Endothelial cell (in vitro differentiated cells): ENCODE results near the gene TMEM175. TPM values are rescaled to one million over a fixed set of nuclear protein-coding genes. Genes with fewer than 3 reads are reported as not detected.

Experiments used
- DNase-seq: peaks from one replicate; pipeline ENCODE4 v3.0.0; 2021; ENCODE audit warnings: low spot score
- H3K27ac Mint-ChIP-seq: one replicate; pipeline ENCODE4 v1.8.0; 2021; ENCODE audit warnings: mixed read lengths, inconsistent platforms; ENCODE audit not compliant: unreplicated experiment
- H3K27me3 Mint-ChIP-seq: one replicate; pipeline ENCODE4 v1.8.0; 2021; ENCODE audit warnings: mild to moderate bottlenecking, moderate library complexity, mixed read lengths, inconsistent platforms; ENCODE audit not compliant: unreplicated experiment
- H3K36me3 Mint-ChIP-seq: one replicate; pipeline ENCODE4 v1.8.0; 2021; ENCODE audit warnings: mild to moderate bottlenecking, low read depth, mixed read lengths, inconsistent platforms; ENCODE audit not compliant: unreplicated experiment
- H3K4me1 Mint-ChIP-seq: one replicate; pipeline ENCODE4 v1.8.0; 2021; ENCODE audit warnings: mild to moderate bottlenecking, mixed read lengths, inconsistent platforms; ENCODE audit not compliant: unreplicated experiment
- H3K4me3 Mint-ChIP-seq: one replicate; pipeline ENCODE4 v1.8.0; 2021; ENCODE audit warnings: mild to moderate bottlenecking, mixed read lengths, inconsistent platforms; ENCODE audit not compliant: unreplicated experiment
- H3K9me3 Mint-ChIP-seq: one replicate; pipeline ENCODE4 v1.8.0; 2021; ENCODE audit warnings: mixed read lengths, inconsistent platforms; ENCODE audit not compliant: unreplicated experiment
- total RNA-seq: library from RNA; stranded (reverse); fragmentation: NEBNext Ultra II Directional; extraction: Animal tissue kit (Norgen Biotek cat#: 25700); gene quantifications from one replicate; pipeline ENCODE4 v1.2.1, GENCODE V29; 2021; ENCODE audit not compliant: unreplicated experiment
- TF ChIP-seq, protein P1 (sequence below): fragments of 200-600 bp; sonication (generic); IDR thresholded peaks from one replicate; pipeline ENCODE4 v1.5.0; 2021; ENCODE audit warnings: antibody characterized with exemption; ENCODE audit not compliant: unreplicated experiment

Gene TMEM175
- total RNA-seq, 1 donor from 2014 or later = 31.4 TPM

DNA sequence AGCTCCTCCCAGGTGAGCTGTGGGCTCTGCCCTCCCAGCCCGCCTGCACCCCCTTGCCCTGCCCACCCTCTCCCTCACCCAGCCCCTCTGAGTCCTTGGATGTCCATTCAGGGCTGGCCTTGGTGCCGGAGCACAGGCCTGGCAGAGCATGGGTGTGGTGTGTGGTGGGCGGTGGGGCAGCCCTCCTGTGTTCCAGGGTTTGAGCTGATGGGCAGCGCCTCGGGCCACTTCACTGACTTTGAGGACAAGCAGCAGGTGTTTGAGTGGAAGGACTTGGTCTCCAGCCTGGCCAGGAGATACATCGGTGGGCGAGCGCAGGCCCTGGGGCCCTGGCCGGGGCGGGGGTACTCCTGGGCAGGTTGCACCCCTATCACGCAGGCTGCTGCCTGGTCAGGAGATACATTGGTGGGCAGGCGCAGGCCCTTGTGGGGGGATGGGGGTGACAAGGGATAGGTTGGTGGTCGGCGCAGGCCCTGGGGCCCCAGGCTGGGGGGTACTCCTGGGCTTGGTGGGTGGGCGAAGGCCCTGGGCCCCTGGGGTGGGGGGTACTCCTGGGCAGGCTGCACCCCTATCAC is 68.5 kb downstream of the TMEM175 start:
- Mint-ChIP-seq H3K9me3 (no peaks in the 10 kb centered on the region), H3K27me3 (peaks cover 26% of the 10 kb centered on the region), H3K4me3 (no peak overlapping the region), H3K4me1 (no peaks in the 10 kb centered on the region), H3K27ac (no peak overlapping the region), H3K36me3 (no peaks in the 10 kb centered on the region)
- TF ChIP-seq, protein P1, sequence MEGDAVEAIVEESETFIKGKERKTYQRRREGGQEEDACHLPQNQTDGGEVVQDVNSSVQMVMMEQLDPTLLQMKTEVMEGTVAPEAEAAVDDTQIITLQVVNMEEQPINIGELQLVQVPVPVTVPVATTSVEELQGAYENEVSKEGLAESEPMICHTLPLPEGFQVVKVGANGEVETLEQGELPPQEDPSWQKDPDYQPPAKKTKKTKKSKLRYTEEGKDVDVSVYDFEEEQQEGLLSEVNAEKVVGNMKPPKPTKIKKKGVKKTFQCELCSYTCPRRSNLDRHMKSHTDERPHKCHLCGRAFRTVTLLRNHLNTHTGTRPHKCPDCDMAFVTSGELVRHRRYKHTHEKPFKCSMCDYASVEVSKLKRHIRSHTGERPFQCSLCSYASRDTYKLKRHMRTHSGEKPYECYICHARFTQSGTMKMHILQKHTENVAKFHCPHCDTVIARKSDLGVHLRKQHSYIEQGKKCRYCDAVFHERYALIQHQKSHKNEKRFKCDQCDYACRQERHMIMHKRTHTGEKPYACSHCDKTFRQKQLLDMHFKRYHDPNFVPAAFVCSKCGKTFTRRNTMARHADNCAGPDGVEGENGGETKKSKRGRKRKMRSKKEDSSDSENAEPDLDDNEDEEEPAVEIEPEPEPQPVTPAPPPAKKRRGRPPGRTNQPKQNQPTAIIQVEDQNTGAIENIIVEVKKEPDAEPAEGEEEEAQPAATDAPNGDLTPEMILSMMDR = no peak
- no peak for DNase-seq

DNA sequence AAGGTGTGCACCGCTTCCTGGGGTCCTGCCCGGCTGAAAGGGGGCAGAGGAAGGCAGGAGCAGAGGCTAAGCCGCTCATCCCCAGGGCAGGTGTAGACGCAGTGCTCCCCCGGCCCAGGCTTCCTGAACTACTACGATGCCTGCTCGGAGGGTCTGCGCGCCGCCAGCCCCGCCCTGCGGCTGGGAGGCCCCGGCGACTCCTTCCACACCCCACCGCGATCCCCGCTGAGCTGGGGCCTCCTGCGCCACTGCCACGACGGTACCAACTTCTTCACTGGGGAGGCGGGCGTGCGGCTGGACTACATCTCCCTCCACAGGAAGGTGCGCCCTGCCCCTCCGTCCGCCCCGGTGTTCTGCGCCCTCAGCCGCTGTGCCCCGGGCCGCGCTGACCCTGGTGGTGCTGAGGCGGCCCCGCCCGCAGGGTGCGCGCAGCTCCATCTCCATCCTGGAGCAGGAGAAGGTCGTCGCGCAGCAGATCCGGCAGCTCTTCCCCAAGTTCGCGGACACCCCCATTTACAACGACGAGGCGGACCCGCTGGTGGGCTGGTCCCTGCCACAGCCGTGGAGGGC is 69.4 kb downstream of the TMEM175 start:
- Mint-ChIP-seq H3K4me3 (no peak overlapping the region), H3K36me3 (no peaks in the 10 kb centered on the region)

DNA sequence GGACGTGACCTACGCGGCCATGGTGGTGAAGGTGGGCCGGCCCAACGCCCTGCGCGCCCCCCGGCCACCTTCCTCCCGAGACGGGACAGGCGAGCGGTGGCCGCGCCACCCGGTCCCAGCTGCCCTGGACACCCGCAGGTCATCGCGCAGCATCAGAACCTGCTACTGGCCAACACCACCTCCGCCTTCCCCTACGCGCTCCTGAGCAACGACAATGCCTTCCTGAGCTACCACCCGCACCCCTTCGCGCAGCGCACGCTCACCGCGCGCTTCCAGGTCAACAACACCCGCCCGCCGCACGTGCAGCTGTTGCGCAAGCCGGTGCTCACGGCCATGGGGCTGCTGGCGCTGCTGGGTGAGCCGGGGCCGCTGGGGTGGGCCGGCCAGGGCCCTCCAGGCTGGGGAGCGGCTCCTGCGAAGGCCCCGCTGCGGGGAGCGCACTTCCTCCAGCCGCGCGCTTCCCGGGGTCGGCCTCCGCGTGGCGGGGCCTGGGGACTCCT is 69.9 kb downstream of the TMEM175 start:
- no peaks in the 10 kb centered on the region for H3K9me3 Mint-ChIP-seq
- TF ChIP-seq, protein P1 = no peak
- no peak overlapping the region for H3K4me3 Mint-ChIP-seq
- no peaks in the 10 kb centered on the region for H3K4me1 Mint-ChIP-seq
- H3K27ac Mint-ChIP-seq = no peak overlapping the region
- no peak for DNase-seq
- no peaks in the 10 kb centered on the region for H3K36me3 Mint-ChIP-seq
- H3K27me3 Mint-ChIP-seq = peaks cover 32% of the 10 kb centered on the region

More for the DNA sequence above, 69.4 kb downstream of the TMEM175 start:
- no peak overlapping the region for H3K27ac Mint-ChIP-seq
- TF ChIP-seq, protein P1 = no peak
- peaks cover 30% of the 10 kb centered on the region for H3K27me3 Mint-ChIP-seq
- H3K4me1 Mint-ChIP-seq = no peaks in the 10 kb centered on the region
- H3K9me3 Mint-ChIP-seq = no peaks in the 10 kb centered on the region
- DNase-seq = no peak

DNA sequence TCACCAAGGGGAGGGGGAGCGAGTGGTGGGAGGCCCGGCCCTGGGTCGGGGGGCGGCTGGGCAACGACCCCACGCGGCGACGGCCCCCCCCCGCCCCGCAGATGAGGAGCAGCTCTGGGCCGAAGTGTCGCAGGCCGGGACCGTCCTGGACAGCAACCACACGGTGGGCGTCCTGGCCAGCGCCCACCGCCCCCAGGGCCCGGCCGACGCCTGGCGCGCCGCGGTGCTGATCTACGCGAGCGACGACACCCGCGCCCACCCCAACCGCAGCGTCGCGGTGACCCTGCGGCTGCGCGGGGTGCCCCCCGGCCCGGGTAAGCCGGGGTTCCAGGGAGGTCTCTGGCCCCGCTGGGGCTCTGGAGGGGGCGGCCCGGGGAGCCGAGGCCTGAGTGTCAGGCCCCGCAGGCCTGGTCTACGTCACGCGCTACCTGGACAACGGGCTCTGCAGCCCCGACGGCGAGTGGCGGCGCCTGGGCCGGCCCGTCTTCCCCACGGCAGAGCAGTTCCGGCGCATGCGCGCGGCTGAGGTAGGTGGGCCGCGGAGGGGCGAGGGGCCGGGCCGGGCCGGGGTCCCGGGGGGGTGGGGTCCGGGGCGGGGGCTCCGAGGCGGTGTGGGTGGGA is 70.5 kb downstream of the TMEM175 start:
- DNase-seq = no peak
- Mint-ChIP-seq H3K4me1 (no peaks in the 10 kb centered on the region), H3K36me3 (no peaks in the 10 kb centered on the region), H3K27me3 (peaks cover 36% of the 10 kb centered on the region), H3K27ac (no peak overlapping the region), H3K4me3 (no peak overlapping the region), H3K9me3 (no peaks in the 10 kb centered on the region)
- TF ChIP-seq, protein P1 = no peak
